Mesendoderm (in vitro differentiated cells): ENCODE measurements around the gene ITGA8.
A peak's percentile ranks its signal among the peaks of the same experiment; 100 is the strongest.
"Not testable (repeated sequence)": the region's sequence is repeated elsewhere in the genome, so short reads cannot be mapped to it uniquely, and the experiment has no call there.

Experiments
- DNase-seq: peaks from one replicate; pipeline ENCODE4 v3.0.0; 2013
- H2AK5ac ChIP-seq: 2 replicates; pipeline ENCODE4 v1.6.1; 2013; ENCODE audit warnings: low read length, inconsistent platforms
- H2BK120ac ChIP-seq: 2 replicates; pipeline ENCODE4 v1.6.1; 2013; ENCODE audit warnings: low read depth, mild to moderate bottlenecking, low read length, moderate library complexity, mixed read lengths
- H2BK15ac ChIP-seq: replicated peaks from 2 replicates; pipeline ENCODE4 v1.6.1; 2013; ENCODE audit warnings: low read depth, mild to moderate bottlenecking, moderate library complexity
- H2BK5ac ChIP-seq: 2 replicates; pipeline ENCODE4 v1.6.1; 2013; ENCODE audit warnings: low read length, inconsistent platforms
- H3K18ac ChIP-seq: 2 replicates; pipeline ENCODE4 v1.6.1; 2013; ENCODE audit warnings: mild to moderate bottlenecking, low read length, mixed read lengths
- H3K23ac ChIP-seq: one replicate; pipeline ENCODE4 v1.6.1; 2013; ENCODE audit warnings: low read length
- H3K27ac ChIP-seq: 2 replicates; pipeline ENCODE4 v1.5.1; 2013; ENCODE audit warnings: low read depth, mild to moderate bottlenecking, inconsistent platforms, low read length, moderate library complexity
- H3K27me3 ChIP-seq: 2 replicates; pipeline ENCODE4 v1.6.1; 2013; ENCODE audit warnings: low read length, control low read depth, mild to moderate bottlenecking, inconsistent platforms; ENCODE audit not compliant: insufficient read depth, poor library complexity
- H3K36me3 ChIP-seq: 2 replicates; pipeline ENCODE4 v1.6.1; 2013; ENCODE audit warnings: low read length, inconsistent platforms; ENCODE audit not compliant: control insufficient read depth, insufficient read depth
- H3K4ac ChIP-seq: one replicate; pipeline ENCODE4 v1.6.1; 2013; ENCODE audit warnings: low read depth, mild to moderate bottlenecking, low read length, moderate library complexity
- H3K4me1 ChIP-seq: 2 replicates; pipeline ENCODE4 v1.6.1; 2013; ENCODE audit warnings: low read depth, low read length, inconsistent platforms; ENCODE audit not compliant: control insufficient read depth
- H3K4me2 ChIP-seq: 2 replicates; pipeline ENCODE4 v1.6.1; 2013; ENCODE audit warnings: low read length
- H3K4me3 ChIP-seq: 2 replicates; pipeline ENCODE4 v1.5.1; 2013; ENCODE audit warnings: mild to moderate bottlenecking, low read length
- H3K56ac ChIP-seq: one replicate; pipeline ENCODE4 v1.6.1; 2013; ENCODE audit warnings: low read length
- H3K79me1 ChIP-seq: 2 replicates; pipeline ENCODE4 v1.6.1; 2013; ENCODE audit warnings: low read length, inconsistent platforms
- H3K79me2 ChIP-seq: 2 replicates; pipeline ENCODE4 v1.6.1; 2013; ENCODE audit warnings: mild to moderate bottlenecking, low read length; ENCODE audit not compliant: control insufficient read depth, insufficient read depth
- H3K9ac ChIP-seq: 2 replicates; pipeline ENCODE4 v1.6.1; 2013; ENCODE audit warnings: low read length, inconsistent platforms
- H4K5ac ChIP-seq: one replicate; pipeline ENCODE4 v1.6.1; 2013; ENCODE audit warnings: low read length
- H4K8ac ChIP-seq: one replicate; pipeline ENCODE4 v1.6.1; 2013; ENCODE audit warnings: low read depth, mild to moderate bottlenecking, control low read depth, low read length, moderate library complexity
- WGBS: extraction: QIAGEN DNeasy Blood & Tissue Kit; methylation state at CpG from one replicate; pipeline ENCODE4 v1.1.7; 2013; ENCODE audit warnings: low lambda C conversion rate, missing lambda C conversion rate; ENCODE audit not compliant: insufficient coverage; ENCODE audit errors: extremely low coverage; 5-methylcytosine and 5-hydroxymethylcytosine counted together

The ITGA8 gene

DNA sequence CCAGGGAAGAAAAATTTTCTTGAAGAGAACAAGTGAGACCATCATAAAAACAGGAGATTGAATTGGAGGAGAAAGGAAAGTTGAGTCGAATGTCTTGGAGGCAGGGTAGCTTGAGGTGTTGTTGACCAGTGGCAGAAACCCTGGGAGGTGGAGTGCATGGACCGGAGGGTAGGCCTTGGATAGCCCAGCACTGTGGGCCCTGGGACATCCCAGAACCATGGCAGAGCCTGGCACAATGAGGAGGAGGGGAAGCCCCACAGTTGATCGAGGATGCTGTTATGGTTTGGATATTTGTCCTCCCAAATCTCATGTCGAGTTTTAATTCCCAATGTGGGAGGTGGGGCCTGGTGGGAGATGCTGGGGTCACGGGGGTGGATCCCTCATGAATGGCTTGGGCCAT is 157.1 kb downstream of the ITGA8 start:
- no CpG with 5 or more reads among the region's 5 CpGs for WGBS
- no peak overlapping the region for H2BK5ac ChIP-seq
- no peak overlapping the region for H3K18ac ChIP-seq
- no peak overlapping the region for H3K56ac ChIP-seq
- no peak overlapping the region for H3K4me3 ChIP-seq
- no peaks in the 10 kb centered on the region for H3K36me3 ChIP-seq
- H3K4me2 ChIP-seq = no peak overlapping the region
- no peak for DNase-seq
- H3K27ac ChIP-seq = no peak overlapping the region
- H3K4me1 ChIP-seq = no peaks in the 10 kb centered on the region
- H3K9ac ChIP-seq = no peak overlapping the region
- H3K23ac ChIP-seq = no peak overlapping the region
- H3K27me3 ChIP-seq = no peaks in the 10 kb centered on the region
- no peaks in the 10 kb centered on the region for H3K79me2 ChIP-seq
- no peak overlapping the region for H2AK5ac ChIP-seq
- no peak overlapping the region for H4K5ac ChIP-seq
- no peak overlapping the region for H2BK15ac ChIP-seq
- H3K4ac ChIP-seq = no peak overlapping the region
- H3K79me1 ChIP-seq = no peaks in the 10 kb centered on the region
- H2BK120ac ChIP-seq = no peak overlapping the region
- H4K8ac ChIP-seq = no peak overlapping the region

DNA sequence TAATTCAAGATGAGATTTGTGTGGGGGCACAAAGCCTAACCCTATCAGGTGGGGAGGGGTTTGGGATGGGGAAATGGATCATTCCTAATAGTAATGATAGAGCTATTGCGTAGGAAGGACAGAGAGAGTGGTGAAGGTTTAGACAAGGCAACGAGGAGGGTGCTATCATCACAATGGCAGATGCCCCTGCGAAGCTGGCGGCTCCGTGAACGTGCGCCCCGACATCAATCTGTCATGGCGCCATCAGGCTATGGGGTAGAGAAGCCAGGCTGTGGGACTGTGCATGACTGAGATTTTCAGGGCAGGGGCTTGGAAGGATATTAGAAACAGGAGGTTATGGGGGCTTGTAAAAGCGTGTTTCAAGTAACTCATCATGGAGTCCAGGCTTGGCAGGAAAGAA is 157.6 kb downstream of the ITGA8 start:
- Histone ChIP-seq H3K27me3 (no peaks in the 10 kb centered on the region), H3K4ac (no peak overlapping the region), H3K4me2 (no peak overlapping the region), H4K5ac (no peak overlapping the region), H4K8ac (no peak overlapping the region), H3K56ac (no peak overlapping the region), H3K36me3 (no peaks in the 10 kb centered on the region), H3K23ac (no peak overlapping the region), H3K79me2 (no peaks in the 10 kb centered on the region), H3K18ac (no peak overlapping the region), H3K4me3 (no peak overlapping the region), H2BK120ac (no peak overlapping the region), H2BK5ac (no peak overlapping the region), H3K79me1 (no peaks in the 10 kb centered on the region), H2BK15ac (no peak overlapping the region), H3K4me1 (no peaks in the 10 kb centered on the region), H3K9ac (no peak overlapping the region), H3K27ac (no peak overlapping the region), H2AK5ac (no peak overlapping the region)
- no peak for DNase-seq
- no CpG with 5 or more reads among the region's 10 CpGs for WGBS

DNA sequence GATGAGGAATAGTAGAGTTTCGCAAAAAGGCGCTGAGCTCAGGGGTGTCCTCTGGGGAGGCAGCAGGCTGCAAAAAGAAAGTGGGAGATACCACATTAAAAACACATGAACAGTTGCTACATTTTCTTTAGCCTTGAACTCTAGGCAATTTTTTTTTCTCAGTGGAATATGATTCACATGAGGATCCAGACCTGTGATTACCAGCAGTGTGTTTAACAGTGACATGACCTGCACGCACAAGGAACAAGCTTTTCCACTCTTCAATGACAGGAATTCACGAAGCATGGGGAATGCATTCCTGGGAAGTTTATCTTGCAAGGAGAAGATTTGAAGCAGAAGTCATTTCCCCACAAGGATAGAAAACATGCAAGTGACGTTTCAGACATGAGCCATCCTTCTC is 161.6 kb downstream of the ITGA8 start:
- Histone ChIP-seq H4K5ac (no peak overlapping the region), H2AK5ac (no peak overlapping the region), H3K79me1 (no peaks in the 10 kb centered on the region), H3K36me3 (no peaks in the 10 kb centered on the region), H3K23ac (no peak overlapping the region), H2BK5ac (no peak overlapping the region), H3K4me1 (no peaks in the 10 kb centered on the region), H3K4me3 (no peak overlapping the region), H3K9ac (no peak overlapping the region), H2BK120ac (no peak overlapping the region), H4K8ac (no peak overlapping the region), H3K56ac (no peak overlapping the region), H3K4ac (no peak overlapping the region), H3K27me3 (no peaks in the 10 kb centered on the region), H3K18ac (no peak overlapping the region), H3K4me2 (no peak overlapping the region), H3K79me2 (no peaks in the 10 kb centered on the region), H3K27ac (no peak overlapping the region), H2BK15ac (no peak overlapping the region)
- WGBS = no CpG with 5 or more reads among the region's 5 CpGs
- peak; percentile 24 for DNase-seq

DNA sequence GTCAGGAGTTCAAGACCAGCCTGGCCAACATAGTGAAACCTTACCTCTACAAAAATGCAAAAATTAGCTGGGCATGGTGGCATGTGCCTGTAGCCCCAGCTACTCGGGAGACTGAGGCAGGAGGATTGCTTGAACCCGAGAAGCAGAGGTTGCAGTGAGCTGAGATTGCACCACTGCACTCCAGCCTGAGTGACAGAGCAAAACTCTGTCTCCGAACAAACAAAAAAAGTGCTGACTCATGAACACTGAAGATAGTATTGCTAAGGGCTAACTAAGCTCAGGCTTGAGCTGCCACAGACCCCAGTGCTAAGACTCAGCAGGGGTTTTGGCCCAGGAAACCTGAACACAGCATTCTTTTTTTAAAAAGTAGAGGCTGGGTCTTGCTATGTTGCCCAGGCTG is 162.6 kb downstream of the ITGA8 start:
- not testable (repeated sequence) for H3K4ac ChIP-seq, H3K4me2 ChIP-seq, H4K5ac ChIP-seq, H3K79me2 ChIP-seq, H3K18ac ChIP-seq, H3K27me3 ChIP-seq, H2BK15ac ChIP-seq, H2BK120ac ChIP-seq, H3K23ac ChIP-seq, H3K4me3 ChIP-seq, H3K56ac ChIP-seq, H2BK5ac ChIP-seq, DNase-seq, H3K27ac ChIP-seq, H2AK5ac ChIP-seq, H3K79me1 ChIP-seq, H3K4me1 ChIP-seq, H3K36me3 ChIP-seq, H3K9ac ChIP-seq, H4K8ac ChIP-seq
- WGBS = no CpG with 5 or more reads among the region's 3 CpGs

DNA sequence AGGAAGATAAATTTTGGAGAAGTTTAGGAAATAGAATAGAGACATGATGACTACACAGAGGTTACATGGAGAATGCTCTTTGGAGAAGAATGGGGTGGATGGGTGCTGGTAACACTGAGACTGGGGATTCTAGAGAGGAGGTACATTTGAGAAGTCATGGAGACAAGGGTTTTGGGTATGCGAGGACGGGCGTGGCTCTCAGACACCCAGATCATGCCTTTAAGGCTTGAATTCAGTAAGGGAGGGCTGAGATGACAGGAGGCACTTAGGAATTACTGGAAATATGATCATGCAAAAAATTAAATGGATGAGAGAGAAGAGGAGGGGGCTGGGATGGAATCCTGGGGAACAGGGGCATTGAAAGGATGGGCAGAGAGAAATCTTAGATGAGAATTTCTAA is 168.8 kb downstream of the ITGA8 start:
- Histone ChIP-seq H2BK120ac (no peak overlapping the region), H3K79me2 (no peaks in the 10 kb centered on the region)
- WGBS = no CpG with 5 or more reads among the region's 3 CpGs

DNA sequence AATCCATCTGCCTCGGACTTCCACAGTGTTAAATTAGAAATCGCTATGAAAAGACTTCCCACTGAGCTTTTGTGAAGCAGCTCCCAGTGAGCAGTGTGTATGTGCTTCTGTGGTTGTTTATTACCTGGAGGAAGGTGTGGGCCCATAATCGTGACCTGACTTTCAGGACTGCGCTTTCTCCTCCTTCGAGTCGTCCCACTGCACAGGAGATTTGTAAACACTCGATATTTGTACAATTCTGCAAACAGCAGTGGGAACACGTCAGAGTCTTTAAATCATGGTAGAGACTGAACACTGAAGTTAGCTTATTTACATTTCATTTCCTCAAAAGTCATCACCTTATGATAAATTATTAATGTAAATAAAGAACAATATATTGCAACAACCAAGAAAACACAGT is 171.4 kb downstream of the ITGA8 start:
- DNase-seq = no peak
- no peaks in the 10 kb centered on the region for H3K27me3 ChIP-seq
- no peak overlapping the region for H3K4ac ChIP-seq
- no peaks in the 10 kb centered on the region for H3K36me3 ChIP-seq
- H3K79me1 ChIP-seq = no peaks in the 10 kb centered on the region
- H2BK120ac ChIP-seq = no peak overlapping the region
- H2AK5ac ChIP-seq = no peak overlapping the region
- no peak overlapping the region for H3K9ac ChIP-seq
- no peak overlapping the region for H3K23ac ChIP-seq
- no peaks in the 10 kb centered on the region for H3K4me1 ChIP-seq
- WGBS = no CpG with 5 or more reads among the region's 8 CpGs
- H3K4me3 ChIP-seq = no peak overlapping the region
- no peaks in the 10 kb centered on the region for H3K79me2 ChIP-seq
- H3K4me2 ChIP-seq = no peak overlapping the region
- H3K18ac ChIP-seq = no peak overlapping the region
- H2BK5ac ChIP-seq = no peak overlapping the region
- no peak overlapping the region for H3K27ac ChIP-seq
- H4K5ac ChIP-seq = no peak overlapping the region
- H3K56ac ChIP-seq = no peak overlapping the region
- no peak overlapping the region for H4K8ac ChIP-seq
- no peak overlapping the region for H2BK15ac ChIP-seq

More for the DNA sequence above, 168.8 kb downstream of the ITGA8 start:
- H3K27me3 ChIP-seq = no peaks in the 10 kb centered on the region
- H3K79me1 ChIP-seq = no peaks in the 10 kb centered on the region
- no peak overlapping the region for H3K9ac ChIP-seq
- no peak overlapping the region for H3K4ac ChIP-seq
- H2AK5ac ChIP-seq = no peak overlapping the region
- H4K5ac ChIP-seq = no peak overlapping the region
- H2BK5ac ChIP-seq = no peak overlapping the region
- no peak overlapping the region for H4K8ac ChIP-seq
- H3K18ac ChIP-seq = no peak overlapping the region
- H3K4me2 ChIP-seq = no peak overlapping the region
- no peak for DNase-seq
- no peak overlapping the region for H3K4me3 ChIP-seq
- H3K56ac ChIP-seq = no peak overlapping the region
- no peaks in the 10 kb centered on the region for H3K4me1 ChIP-seq
- no peaks in the 10 kb centered on the region for H3K36me3 ChIP-seq
- no peak overlapping the region for H3K23ac ChIP-seq
- H2BK15ac ChIP-seq = no peak overlapping the region
- H3K27ac ChIP-seq = no peak overlapping the region
